Astrocyte of the cerebellum (primary cell): ENCODE measurements around the gene RPL4.
A peak's percentile ranks its signal among the peaks of the same experiment; 100 is the strongest.
"Not testable (repeated sequence)": the region's sequence is repeated elsewhere in the genome, so short reads cannot be mapped to it uniquely, and the experiment has no call there.

Source experiments
- DNase-seq: peaks from one replicate; pipeline ENCODE4 v3.0.0-alpha.2; 2011; ENCODE audit warnings: low read depth
- H3K4me3 ChIP-seq: 2 replicates; pipeline ENCODE4 v1.5.1; 2011; ENCODE audit warnings: mild to moderate bottlenecking, low read depth, low read length, moderate library complexity
- CTCF ChIP-seq: IDR thresholded peaks from 2 replicates; pipeline ENCODE4 v1.5.1; 2012; ENCODE audit warnings: low read length, low read depth, moderate library complexity, mild to moderate bottlenecking; ENCODE audit errors: missing control alignments
- in situ Hi-C: cut with HindIII; loops from 2 replicates; pipeline ENCODE4 v1.10.0; 2017; ENCODE audit warnings: low sequenced_read_pairs

RPL4 gene

GRCh38 chr15:66502491-66502890 lies 2.2 kb downstream of the RPL4 start:
- H3K4me3 ChIP-seq = peak overlapping the region; percentile 66
- DNase-seq = no peak
- in situ Hi-C loops = loop anchor here (5.0 kb wide), 1 partner anchor 75 kb away; no protein-coding TSS in a partner anchor
- no peak for TF ChIP-seq CTCF

DNA sequence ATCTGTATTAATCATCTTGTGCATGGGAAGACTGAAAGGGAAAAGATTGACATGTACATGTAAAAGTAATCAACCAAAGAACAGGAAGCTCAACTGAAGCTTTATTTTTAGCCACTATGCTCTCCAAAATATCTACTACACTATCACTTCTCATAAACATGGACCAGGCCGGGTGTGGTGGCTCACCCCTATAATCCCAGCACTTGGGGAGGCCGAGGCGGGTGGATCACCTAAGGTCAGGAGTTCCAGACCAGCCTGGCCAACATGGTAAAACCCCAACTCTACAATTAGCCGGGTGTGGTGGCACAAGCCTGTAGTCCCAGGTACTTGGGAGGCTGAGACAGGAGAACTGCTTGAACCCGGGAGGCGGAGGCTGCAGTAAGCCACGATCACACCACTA lies 4.3 kb downstream of the RPL4 start:
- H3K4me3 ChIP-seq, DNase-seq: not testable (repeated sequence)
- in situ Hi-C loops = loop anchor here (5.0 kb wide), 1 partner anchor 77 kb away; no protein-coding TSS in a partner anchor

DNA sequence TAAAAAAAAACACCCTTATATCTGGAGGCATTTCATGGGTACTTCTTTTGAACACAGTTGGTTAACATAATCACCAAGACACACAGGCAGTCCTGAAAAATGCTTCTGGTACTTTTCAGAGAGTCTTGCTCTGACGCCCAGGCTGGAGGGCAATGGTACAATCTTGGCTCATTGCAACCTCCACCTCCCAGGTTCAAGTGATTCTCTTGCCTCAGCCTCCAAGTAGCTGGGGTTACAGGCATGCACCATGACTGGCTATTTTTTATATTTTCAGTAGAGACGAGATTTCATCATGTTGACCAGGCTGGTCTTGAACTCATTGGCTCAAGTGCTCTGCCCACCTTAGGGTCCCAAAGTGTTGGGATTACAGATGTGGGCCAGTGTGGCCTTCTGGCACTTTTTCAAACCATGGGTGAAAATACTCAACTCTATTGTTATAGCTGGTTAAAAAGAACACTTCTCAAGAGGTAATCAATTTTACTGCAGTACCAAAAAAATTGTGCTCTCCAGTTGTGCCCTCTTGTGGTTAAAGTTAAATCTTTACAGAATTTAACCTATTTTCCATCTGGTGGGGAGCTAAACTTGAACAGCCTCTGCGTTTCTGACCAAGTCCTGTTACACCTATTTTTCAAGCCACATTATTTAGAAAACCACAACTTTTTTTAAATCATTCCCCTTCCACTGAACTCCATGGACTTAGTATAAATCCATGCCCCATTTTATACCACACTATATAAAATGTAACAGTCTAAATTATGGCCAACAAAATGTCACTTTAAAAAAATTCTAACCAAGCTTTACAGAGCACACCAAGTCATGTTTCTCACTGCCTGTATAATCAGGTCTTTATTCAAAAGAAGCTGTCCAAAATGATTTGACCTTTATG lies 5.9 kb downstream of the RPL4 start:
- in situ Hi-C loops = no loop called here
- no peak for DNase-seq
- no peak overlapping the region for H3K4me3 ChIP-seq
- TF ChIP-seq CTCF = peak; percentile 14

DNA sequence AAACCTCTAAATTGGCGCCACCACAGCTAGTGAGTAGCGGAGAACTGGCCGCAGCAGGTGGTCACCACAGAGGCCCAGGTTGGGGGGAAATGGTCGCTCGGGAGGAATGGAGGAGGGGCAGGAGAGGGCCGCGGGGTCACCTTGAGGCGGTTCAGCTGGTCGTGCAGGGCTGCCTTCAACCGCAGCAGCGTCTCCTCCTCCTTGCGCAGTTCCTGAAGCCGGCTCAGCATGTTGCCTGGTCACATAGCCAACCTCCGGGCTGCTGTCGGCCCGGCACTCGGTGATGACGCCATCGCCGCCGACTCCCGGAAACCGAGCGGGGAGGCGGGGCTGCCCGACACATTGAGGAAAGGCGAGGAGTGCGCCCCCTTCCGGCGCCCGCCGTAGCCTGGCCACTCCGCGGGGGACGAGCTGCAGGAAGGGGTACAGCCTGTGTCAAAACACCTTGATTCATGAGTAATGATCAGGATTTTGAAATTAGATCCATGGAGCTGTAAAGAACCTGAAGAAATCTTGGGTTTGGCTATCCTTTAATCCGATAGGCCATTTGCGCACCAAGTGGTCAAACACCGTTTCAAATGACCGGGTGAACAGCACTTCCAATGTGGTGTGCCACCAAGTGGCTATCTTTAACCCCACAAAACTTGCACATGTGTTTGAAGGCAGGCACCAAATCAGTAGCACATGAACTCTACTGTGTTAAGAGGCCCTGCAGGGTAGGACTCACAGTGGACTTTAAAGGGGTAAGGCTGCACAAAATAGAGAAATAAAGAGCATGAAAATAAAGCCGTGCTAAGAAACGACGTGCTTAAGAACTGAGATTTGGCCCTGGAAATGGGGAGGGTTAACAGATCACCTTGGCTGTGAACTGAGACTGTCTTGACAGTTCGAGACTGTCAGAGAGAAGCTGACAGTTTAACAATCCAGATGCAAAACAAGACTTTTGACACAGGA lies 6.9 kb downstream of the RPL4 start, which contains the start of gene SNAPC5:
Gene SNAPC5 (minus strand): TSS at position 261 of the 954 bp plus-strand sequence. CDS start 31 bp downstream, at position 230.
- in situ Hi-C loops = no loop called here
- peak within 1 kb of the TSS; percentile 90 for H3K4me3 ChIP-seq
- peak; percentile 94 for TF ChIP-seq CTCF
- peak; percentile 88 for DNase-seq

DNA sequence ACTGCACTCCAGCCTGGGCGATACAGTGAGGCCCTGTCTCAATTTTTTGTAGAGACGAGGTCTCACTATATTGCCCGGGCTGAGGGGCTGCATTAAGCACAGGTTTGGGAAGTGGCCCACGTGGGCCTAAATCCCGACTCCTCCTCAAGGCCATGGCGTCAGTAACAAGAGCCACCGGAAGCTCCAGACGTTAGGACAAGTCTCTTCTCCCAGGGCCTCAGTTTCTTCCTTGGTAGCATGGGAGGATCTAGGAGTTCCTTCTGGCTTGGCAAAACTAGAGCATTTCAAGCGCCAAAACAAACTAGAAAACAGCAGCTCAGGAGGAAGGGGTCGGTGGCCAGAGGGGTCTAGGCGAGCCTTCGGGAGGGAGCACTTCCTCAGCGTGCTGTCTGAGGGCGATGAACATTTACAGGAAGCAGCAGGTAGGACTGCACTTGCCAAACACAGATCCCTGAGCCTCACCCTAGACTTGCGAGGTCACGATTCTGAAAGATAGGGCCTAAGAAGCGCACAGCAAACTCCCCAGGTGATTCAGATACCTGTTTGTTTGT lies 7.6 kb downstream of the RPL4 start:
- in situ Hi-C loops = no loop called here
- peak overlapping the region; percentile 90 for H3K4me3 ChIP-seq
- TF ChIP-seq CTCF = no peak

GRCh38 chr15:66494262-66494661 lies 10.4 kb downstream of the RPL4 start:
- DNase-seq = no peak
- H3K4me3 ChIP-seq = no peak overlapping the region
- TF ChIP-seq CTCF = no peak
- in situ Hi-C loops = no loop called here

More for the DNA sequence above, 7.6 kb downstream of the RPL4 start:
- no peak for DNase-seq
